GM21515 (cell line): Measurements from ENCODE around the gene VPS4B.
A peak's percentile ranks its signal among the peaks of the same experiment; 100 is the strongest.

Source experiments
- ATAC-seq: cut with Tn5 transposase; IDR thresholded peaks from one replicate; pipeline ENCODE4 v1.9.1; 2021; ENCODE audit not compliant: unreplicated experiment

Gene VPS4B

GRCh38 chr18:63431180-63431579 lies 8.9 kb upstream of the VPS4B start:
- no peak for ATAC-seq

GRCh38 chr18:63430526-63430925 lies 8.2 kb upstream of the VPS4B start:
- ATAC-seq: no peak

GRCh38 chr18:63427558-63427957 lies 5.3 kb upstream of the VPS4B start:
- ATAC-seq: no peak

DNA sequence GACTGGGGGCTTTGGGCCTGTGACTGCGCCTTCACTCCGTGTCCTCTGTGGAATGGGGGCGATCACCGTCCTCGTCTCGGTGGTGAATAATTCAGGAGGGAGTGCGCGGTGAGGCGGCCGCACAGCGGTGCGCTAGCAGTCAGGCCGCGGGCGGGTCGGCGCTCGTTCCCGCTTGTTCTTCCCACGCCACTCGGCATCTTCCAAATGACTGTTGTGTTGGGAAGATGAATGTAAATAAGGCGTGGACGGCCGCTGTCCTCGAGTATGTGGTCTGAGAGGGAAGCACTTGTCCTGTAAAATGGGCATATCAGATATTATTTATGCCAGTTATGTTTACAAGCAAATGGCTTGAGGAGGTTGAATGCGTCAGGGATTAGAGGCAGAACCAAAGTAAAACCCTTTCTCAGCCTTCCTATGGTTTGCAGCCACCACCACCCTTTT lies 608 bp upstream of the VPS4B start:
- ATAC-seq: peak; percentile 37

DNA sequence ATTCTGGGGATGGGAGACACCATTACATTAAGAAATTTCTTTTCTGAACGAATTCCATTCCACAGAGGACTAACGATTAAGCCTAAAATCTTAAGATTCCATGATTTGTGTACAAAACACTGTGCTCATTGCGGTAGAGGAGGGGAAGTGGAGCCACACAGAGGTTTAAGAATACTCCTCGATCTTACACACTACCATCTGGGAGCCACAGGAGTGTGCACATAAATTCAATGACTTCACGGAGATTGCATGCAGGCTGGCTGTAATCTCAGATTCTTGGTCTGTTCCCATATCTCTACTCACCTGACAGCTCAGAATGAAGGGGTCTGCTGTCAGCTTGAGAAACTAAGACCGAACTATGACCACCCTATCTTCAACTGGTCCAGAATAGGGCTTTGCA lies 762 bp downstream of the VPS4B start:
- ATAC-seq: no peak

- ATAC-seq: no peak
These were observed 9.3 kb downstream of the VPS4B start for GRCh38 chr18:63412953-63413352.

DNA sequence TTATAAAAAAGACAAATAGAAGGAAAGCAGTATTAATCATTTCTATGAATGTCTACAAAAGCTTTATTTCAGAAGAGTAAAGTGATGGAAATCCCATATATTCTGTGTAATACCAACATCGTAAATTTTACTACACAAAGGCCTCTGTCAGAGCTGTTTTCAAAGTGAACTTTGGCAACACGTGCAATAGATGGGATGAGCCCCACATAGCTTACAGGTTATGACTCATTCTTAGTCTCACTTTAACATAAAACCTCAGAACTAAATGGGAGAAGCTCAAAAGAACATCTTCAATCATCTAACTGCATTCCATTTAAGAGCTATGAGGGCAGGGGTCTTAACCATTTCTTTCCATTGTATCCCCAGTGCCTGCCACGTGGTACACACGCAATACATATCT lies 11.5 kb downstream of the VPS4B start:
- no peak for ATAC-seq

- no peak for ATAC-seq
These were observed 13.0 kb downstream of the VPS4B start for GRCh38 chr18:63409301-63409700.

- no peak for ATAC-seq
These were observed 14.5 kb downstream of the VPS4B start for GRCh38 chr18:63407734-63408133.

- no peak for ATAC-seq
These were observed 16.3 kb downstream of the VPS4B start for GRCh38 chr18:63405986-63406385.

DNA sequence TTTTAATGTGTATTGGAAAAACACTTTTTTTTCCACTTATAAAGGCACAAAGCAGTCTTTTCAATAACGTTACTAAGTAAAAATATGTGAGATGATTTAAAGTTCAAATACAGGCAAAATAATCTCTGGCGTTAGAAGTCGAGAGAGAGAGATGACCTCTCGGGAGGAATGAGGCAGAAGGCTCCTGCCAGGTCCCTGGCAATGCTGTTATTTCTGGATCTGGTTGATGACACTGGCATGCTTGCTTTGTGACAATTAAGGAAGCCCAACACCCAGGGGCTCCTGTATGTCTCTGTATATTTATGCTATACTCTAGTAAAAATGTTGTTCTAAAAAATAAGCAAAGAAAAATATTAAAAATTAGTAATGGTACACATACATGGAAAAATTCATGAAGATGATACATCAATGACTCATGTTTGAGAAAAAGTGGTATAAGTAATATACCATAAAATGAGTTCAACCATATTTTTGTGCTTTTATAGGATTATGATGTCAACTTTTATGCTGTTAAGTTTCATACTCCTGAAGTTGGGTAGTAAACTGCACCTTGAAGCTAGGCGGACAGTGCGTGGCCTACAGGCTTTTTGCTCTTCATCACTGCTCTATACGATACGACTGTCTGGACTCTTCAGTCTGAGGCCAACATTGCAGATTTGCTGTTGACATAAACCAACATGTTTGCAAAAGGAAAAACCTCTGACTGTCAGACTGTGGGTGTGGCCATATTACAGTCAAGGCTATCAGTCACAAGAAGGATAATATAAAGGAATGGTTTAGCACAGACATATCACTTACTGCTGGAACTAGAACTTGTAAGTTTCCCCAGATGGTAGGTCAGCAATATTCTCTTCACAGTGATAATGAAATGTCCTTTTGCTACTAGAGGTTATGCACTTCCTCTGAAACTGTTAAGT lies 19.8 kb downstream of the VPS4B start:
- ATAC-seq: no peak

- ATAC-seq: no peak
These were observed 23.0 kb downstream of the VPS4B start for GRCh38 chr18:63399300-63399699.

DNA sequence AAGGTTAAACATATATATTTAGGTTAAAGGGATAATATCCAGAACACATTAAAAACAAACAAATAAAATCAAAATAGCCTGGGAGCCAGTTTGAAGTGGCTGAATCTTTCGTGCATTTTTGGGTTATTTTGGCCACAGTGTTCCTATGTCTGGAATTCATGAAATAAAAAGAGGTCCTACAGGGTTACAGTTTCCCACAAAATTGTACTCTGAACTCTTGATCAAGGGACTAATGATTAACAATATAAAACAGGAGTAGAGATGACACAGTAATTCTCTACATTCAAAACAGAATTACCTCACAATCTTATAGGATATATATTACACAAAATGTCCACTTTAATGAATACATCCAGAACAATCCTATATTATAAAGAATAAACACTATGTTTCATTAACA lies 24.9 kb downstream of the VPS4B start:
- no peak for ATAC-seq

- no peak for ATAC-seq
These were observed 26.8 kb downstream of the VPS4B start for GRCh38 chr18:63395503-63395902.

DNA sequence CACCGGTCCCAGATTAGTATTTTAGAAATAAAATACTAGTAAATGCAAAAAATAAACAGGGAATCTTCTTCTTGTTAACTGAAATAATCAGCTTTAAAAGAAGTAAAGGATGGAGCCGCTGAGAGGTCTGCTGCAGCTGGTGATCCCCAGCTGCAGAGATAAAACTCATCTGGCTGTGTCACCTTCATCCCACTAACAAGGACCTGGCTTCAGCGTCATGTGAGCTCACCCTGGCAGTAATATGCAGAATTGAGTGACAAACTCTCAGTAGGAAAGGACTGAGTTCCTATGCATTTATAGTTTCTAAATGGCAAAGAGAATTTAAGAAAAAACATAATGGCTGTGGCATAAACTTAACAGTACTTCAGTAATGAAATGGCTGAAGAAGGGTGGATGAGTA lies 27.3 kb downstream of the VPS4B start:
- ATAC-seq: no peak

DNA sequence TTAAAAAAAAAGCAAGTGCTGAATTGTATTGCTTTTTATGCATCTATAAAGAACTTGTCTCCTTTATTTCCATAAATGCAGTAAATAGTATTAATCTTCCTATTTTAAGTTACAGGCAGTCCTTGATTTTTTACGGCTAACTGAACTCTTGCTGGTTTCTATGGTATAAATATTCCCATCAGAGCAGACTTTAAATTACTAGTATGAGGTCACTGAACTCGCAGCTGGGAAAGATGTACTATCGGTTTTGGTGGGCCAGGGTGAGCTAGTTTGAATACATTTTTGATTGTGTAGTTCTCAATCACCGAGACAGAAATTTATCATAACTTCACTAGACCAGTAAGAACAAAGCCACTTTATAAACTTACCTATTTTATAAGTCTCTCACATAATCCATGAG lies 34.4 kb downstream of the VPS4B start:
- no peak for ATAC-seq

- ATAC-seq: no peak
These were observed 39.4 kb downstream of the VPS4B start for GRCh38 chr18:63382843-63383242.

GRCh38 chr18:63379639-63379962 lies 42.7 kb downstream of the VPS4B start:
- ATAC-seq: no peak

- no peak for ATAC-seq
These were observed 43.2 kb downstream of the VPS4B start for GRCh38 chr18:63378919-63379638.

DNA sequence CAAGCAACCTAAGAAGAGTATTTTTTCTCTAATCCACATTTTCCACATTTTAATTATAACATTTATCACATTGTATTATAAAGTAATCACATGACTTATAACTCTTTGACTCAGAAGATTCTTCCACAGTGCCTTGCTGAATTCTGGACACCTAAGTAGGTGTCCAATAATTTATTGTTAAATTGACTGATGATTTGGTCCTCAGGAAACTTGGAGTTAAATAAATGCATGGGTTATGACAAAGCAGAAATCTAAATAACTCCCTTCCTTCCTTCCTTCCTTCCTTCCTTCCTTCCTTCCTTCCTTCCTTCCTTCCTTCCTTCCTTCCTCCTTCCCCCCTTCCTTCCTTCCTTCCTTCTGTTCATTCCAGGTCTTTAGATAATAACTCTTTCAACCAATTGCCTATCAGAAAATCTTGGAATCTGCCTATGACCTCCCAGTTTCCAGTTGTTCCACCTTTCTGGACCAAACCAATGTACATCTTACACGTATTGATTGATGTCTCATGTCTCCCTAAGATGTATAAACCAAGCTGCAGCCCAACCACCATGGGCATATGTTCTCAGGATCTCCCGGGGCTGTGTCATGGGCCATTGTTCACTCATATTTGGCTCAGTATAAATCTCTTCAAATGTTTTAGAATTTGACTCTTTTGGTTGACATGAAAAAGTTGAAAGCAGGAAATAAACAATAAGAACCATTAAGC lies 44.8 kb downstream of the VPS4B start:
- no peak for ATAC-seq

DNA sequence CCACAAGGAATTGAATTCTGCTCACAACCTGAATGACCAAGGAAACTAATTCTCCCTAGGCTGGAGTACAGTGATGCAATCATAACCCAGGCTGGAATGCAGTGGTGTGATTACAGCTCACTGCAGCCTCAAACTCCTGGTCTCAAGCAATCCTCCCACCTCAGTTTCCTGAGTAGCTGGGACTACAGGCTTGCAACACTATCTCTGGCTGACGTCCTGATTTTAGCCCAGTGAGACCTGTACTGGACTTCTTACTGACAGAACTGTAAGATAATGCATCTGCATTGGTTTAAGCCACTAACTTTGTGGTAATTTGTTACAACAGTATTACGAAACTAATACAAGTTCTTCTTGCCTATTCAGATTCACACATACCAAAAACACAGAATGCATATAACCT lies 45.7 kb downstream of the VPS4B start:
- no peak for ATAC-seq

DNA sequence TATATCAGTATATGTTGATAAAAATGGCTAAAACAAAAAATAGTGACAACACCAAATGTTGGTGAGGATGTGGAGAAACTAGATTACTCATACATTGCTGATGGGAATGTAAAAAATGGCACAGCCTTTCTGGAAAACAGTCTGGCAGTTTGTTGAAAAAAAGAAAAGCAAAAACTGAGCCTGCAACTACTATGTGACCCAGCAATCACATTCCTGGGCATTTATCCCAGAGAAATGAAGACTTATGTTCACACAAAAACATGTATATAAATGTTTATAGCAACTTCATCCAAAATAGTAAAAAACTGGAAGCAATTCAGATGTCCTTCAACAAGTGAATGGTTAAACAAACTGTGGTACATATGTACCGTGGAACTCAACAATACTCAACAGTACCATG lies 47.7 kb downstream of the VPS4B start:
- ATAC-seq: no peak
